HG02763 (cell line): ENCODE data around the gene PKP1.

Experiments
- ATAC-seq: cut with Tn5 transposase; IDR thresholded peaks from one replicate; pipeline ENCODE4 v1.9.1; 2021; ENCODE audit warnings: mild to moderate bottlenecking, moderate library complexity; ENCODE audit not compliant: unreplicated experiment

The PKP1 gene

GRCh38 chr1:201304126-201304525 lies 20.8 kb downstream of the PKP1 start:
- ATAC-seq = no peak

- no peak for ATAC-seq
These were observed 22.5 kb downstream of the PKP1 start for GRCh38 chr1:201305815-201306214.

- ATAC-seq = no peak
These were observed 23.9 kb downstream of the PKP1 start for GRCh38 chr1:201307231-201307630.

- ATAC-seq = no peak
These were observed 24.6 kb downstream of the PKP1 start for GRCh38 chr1:201307760-201308499.

GRCh38 chr1:201309416-201309815 lies 26.1 kb downstream of the PKP1 start:
- no peak for ATAC-seq

GRCh38 chr1:201310251-201310985 lies 27.1 kb downstream of the PKP1 start:
- no peak for ATAC-seq

- no peak for ATAC-seq
These were observed 27.7 kb downstream of the PKP1 start for GRCh38 chr1:201310986-201311355.

GRCh38 chr1:201311356-201312011 lies 28.2 kb downstream of the PKP1 start:
- ATAC-seq = no peak

- ATAC-seq = no peak
These were observed 29.0 kb downstream of the PKP1 start for GRCh38 chr1:201312298-201312697.

- no peak for ATAC-seq
These were observed 29.8 kb downstream of the PKP1 start for GRCh38 chr1:201313086-201313485.

- no peak for ATAC-seq
These were observed 33.2 kb downstream of the PKP1 start for GRCh38 chr1:201316556-201316955.

- no peak for ATAC-seq
These were observed 34.2 kb downstream of the PKP1 start for GRCh38 chr1:201317551-201317950.

- no peak for ATAC-seq
These were observed 35.4 kb downstream of the PKP1 start for GRCh38 chr1:201318504-201319340.

GRCh38 chr1:201319631-201320030 lies 36.3 kb downstream of the PKP1 start:
- no peak for ATAC-seq

GRCh38 chr1:201320168-201320788 lies 37.0 kb downstream of the PKP1 start:
- no peak for ATAC-seq

GRCh38 chr1:201321826-201322390 lies 38.6 kb downstream of the PKP1 start:
- no peak for ATAC-seq

- no peak for ATAC-seq
These were observed 39.6 kb downstream of the PKP1 start for GRCh38 chr1:201322653-201323510.

- ATAC-seq = no peak
These were observed 41.0 kb downstream of the PKP1 start for GRCh38 chr1:201324306-201324705.
